ENCODE measurements around the gene EIF4B. TPM values are rescaled to one million over a fixed set of nuclear protein-coding genes. Genes with fewer than 3 reads are reported as not detected.
A peak's percentile ranks its signal among the peaks of the same experiment; 100 is the strongest.
"Not testable (repeated sequence)": the region's sequence is repeated elsewhere in the genome, so short reads cannot be mapped to it uniquely, and the experiment has no call there.

Gene EIF4B
- total RNA-seq, 1 donor from 2014 or later = 436 TPM

DNA sequence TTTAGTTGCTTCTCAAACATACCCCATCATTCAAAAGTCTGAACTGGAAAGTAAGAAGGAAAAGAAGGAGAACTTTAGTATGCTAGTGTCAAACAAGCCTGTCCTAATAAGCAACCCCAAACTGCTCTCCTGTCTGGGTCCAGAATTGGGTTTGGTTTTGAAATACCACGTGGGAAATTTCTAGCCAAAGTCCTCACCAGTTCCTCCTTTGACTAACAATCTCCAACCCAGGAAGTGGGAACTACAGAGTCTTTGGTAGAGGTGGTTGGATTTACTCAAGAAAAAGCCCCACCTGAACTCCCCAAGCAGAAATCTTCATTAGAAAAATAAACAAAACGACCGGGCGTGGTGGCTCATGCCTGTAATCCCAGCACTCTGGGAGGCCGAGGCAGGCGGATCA lies 17.4 kb upstream of the EIF4B start:
- Histone ChIP-seq H3K9me3 (no peaks in the 10 kb centered on the region), H3K4me1 (no peaks in the 10 kb centered on the region), H3K27me3 (no peaks in the 10 kb centered on the region), H3K4me3 (no peak overlapping the region), H3K27ac (no peak overlapping the region), H3K36me3 (no peaks in the 10 kb centered on the region)
- TF ChIP-seq, protein P1, sequence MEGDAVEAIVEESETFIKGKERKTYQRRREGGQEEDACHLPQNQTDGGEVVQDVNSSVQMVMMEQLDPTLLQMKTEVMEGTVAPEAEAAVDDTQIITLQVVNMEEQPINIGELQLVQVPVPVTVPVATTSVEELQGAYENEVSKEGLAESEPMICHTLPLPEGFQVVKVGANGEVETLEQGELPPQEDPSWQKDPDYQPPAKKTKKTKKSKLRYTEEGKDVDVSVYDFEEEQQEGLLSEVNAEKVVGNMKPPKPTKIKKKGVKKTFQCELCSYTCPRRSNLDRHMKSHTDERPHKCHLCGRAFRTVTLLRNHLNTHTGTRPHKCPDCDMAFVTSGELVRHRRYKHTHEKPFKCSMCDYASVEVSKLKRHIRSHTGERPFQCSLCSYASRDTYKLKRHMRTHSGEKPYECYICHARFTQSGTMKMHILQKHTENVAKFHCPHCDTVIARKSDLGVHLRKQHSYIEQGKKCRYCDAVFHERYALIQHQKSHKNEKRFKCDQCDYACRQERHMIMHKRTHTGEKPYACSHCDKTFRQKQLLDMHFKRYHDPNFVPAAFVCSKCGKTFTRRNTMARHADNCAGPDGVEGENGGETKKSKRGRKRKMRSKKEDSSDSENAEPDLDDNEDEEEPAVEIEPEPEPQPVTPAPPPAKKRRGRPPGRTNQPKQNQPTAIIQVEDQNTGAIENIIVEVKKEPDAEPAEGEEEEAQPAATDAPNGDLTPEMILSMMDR (IDR thresholded peaks at IDR 0.05) = no peak
- intact Hi-C loops (cut with DNase I) = no loop called here
- DNase-seq (no peak), ATAC-seq (peak; percentile 30)

DNA sequence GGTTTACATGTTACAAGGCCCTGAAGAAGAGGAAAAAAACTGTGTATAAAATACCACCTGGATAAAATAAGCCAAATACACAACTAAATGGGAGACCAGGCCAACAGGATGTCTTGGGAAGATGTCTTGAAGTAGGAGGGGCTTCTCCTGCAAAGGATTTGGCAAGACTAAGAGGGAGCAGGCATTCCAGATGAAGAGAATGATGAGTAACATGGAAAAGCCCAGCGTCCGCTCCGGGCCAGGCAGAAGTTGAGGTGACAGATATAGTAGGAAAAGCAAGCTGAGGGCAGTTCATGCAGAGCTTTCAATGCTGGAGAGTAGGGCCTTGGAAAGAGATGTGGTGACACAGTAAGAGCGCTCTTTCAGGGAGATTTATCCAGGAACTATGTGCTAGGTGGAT lies 16.1 kb upstream of the EIF4B start:
- TF ChIP-seq, protein P1 (IDR thresholded peaks at IDR 0.05) = no peak

DNA sequence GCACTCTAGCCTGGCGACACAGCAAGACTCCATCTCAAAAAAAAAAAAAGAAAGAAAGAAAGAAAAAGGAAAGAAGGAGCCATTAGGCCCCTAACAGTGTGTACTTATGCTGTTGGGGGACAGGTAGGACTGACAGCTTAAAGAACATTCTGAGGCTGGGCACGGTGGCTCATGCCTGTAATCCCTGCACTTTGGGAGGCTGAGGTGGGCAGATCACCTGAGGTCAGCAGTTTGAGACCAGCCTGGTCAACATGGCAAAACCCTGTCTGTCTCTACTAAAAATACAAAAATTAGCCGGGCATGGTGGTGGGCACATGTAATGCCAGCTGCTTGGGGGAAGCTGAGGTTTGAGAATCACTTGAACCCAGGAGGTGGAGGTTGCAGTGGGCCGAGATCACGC lies 14.0 kb upstream of the EIF4B start:
- intact Hi-C loops (cut with DNase I); H3K4me3 ChIP-seq; H3K9me3 ChIP-seq; DNase-seq; H3K27me3 ChIP-seq; ATAC-seq; H3K36me3 ChIP-seq; H3K27ac ChIP-seq; H3K4me1 ChIP-seq: not testable (repeated sequence)

More for the DNA sequence above, 16.1 kb upstream of the EIF4B start:
- H3K9me3 ChIP-seq = no peaks in the 10 kb centered on the region
- ATAC-seq (no peak), DNase-seq (no peak)
- no peaks in the 10 kb centered on the region for H3K27me3 ChIP-seq
- H3K27ac ChIP-seq = no peak overlapping the region
- H3K4me1 ChIP-seq = no peaks in the 10 kb centered on the region
- no peaks in the 10 kb centered on the region for H3K36me3 ChIP-seq
- H3K4me3 ChIP-seq = no peak overlapping the region
- intact Hi-C loops (cut with DNase I) = no loop called here

DNA sequence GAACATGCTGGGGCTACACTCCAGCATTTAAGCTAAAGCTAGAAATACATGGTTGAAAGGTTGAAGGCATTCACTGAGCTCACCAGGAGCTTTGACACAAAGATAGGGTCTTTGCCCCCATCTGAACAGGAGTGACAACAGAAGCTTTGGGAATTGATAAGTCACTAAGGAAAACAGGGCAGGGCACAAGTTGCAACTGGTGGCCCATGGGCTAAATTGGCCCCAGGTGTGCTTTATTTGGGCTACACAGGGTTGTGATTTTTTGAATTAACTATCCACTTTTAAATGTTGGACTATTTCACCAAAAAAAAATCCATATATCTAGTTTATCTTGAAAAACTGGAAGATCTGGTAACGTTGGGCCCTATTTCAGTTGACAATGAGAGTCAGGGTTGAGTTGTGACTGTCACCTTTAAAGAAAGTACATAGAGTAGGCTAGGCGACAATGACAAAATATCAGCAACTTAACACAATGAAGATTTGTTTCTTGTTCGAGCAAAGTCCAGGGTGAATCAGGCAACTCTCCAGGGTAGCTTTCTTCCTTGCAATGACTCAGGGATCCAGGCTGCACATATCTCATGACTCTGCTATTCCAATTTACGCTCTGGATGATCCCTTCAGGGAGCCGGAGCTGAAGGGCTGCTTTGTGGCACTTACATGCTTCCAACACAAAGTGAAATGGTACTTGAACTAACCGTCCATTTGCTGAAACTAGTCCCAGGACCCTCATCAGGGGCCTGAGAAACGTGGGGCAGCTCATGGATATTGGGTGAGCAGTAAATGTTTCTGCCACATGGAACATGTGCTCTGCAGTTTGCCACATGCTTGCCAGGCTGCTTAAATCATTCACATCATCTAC lies 13.3 kb upstream of the EIF4B start:
- TF ChIP-seq, protein P1 (IDR thresholded peaks at IDR 0.05) = no peak
- Histone ChIP-seq H3K4me1 (no peaks in the 10 kb centered on the region), H3K27me3 (no peaks in the 10 kb centered on the region), H3K36me3 (no peaks in the 10 kb centered on the region), H3K27ac (no peak overlapping the region), H3K4me3 (no peak overlapping the region), H3K9me3 (no peaks in the 10 kb centered on the region)
- intact Hi-C loops (cut with DNase I) = no loop called here
- ATAC-seq (peak; percentile 20), DNase-seq (no peak)

DNA sequence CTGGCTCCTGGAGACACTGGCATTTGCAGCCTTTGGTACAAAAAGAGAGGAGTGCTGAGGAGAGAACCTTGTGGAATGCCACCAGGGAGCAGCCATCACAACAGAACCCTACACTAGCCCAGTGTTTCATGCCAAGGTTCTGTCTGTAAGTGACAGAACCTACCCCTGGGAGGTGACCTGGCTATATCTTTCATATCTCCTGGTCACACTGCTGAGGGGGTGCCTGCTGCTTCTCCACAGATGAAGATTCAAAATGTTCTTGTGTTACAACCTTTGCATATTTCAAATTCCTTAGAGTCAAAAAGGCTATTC lies 12.7 kb upstream of the EIF4B start:
- no peak for DNase-seq
- no peak overlapping the region for H3K27ac ChIP-seq
- no peaks in the 10 kb centered on the region for H3K9me3 ChIP-seq
- no peak overlapping the region for H3K4me3 ChIP-seq
- intact Hi-C loops (cut with DNase I) = no loop called here
- H3K27me3 ChIP-seq = no peaks in the 10 kb centered on the region
- TF ChIP-seq, protein P1 (IDR thresholded peaks at IDR 0.05) = no peak
- H3K36me3 ChIP-seq = no peaks in the 10 kb centered on the region
- peak; percentile 19 for ATAC-seq
- H3K4me1 ChIP-seq = no peaks in the 10 kb centered on the region

DNA sequence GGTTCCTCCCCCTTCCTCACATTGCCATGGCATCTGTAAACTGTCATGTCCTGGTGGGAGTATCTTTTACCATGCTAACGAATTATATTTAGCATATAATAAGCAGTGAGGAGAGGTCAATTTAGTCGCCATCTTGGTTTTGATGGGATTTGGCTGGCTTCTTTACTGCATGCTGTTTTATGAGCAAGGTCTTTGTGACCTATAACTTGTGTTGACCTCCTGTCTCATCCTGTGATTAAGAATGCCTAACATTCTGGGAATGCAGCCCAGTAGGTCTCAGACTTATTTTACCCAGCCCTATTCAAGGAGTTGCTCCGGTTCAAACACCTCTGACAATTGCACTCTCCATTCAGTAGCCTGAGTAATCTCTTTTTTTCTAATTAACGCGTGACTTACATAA lies 2.1 kb upstream of the EIF4B start:
- H3K4me1 ChIP-seq = peaks cover 26% of the 10 kb centered on the region
- no peak overlapping the region for H3K27ac ChIP-seq
- intact Hi-C loops (cut with DNase I) = no loop called here
- H3K36me3 ChIP-seq = peaks cover 5% of the 10 kb centered on the region
- TF ChIP-seq, protein P1 (IDR thresholded peaks at IDR 0.05) = no peak
- no peak overlapping the region for H3K4me3 ChIP-seq
- no peak for DNase-seq
- no peaks in the 10 kb centered on the region for H3K9me3 ChIP-seq
- H3K27me3 ChIP-seq = no peaks in the 10 kb centered on the region
- ATAC-seq = no peak

Data from upper lobe of right lung (tissue), 1 donor.